ENCODE data around the gene OBSL1. TPM values are rescaled to one million over a fixed set of nuclear protein-coding genes. Genes with fewer than 3 reads are reported as not detected.

The OBSL1 gene
- total and polyA plus RNA-seq, 2 donors (not counting 1 experiment from before 2014, with no cell fraction given): not detected

- no peak overlapping the region for H3K27ac ChIP-seq (ENCODE audit: low read length in 2 of 2)
- no peaks in the 10 kb centered on the region for H3K36me3 ChIP-seq (replicated peaks in 1 of 2; ENCODE audit: control extremely low read depth in 1 of 2, control insufficient read depth in 1 of 2, extremely low read depth in 1 of 2, insufficient read depth in 2 of 2, low read length in 1 of 2)
- no peaks in the 10 kb centered on the region for H3K79me2 ChIP-seq (ENCODE audit: control insufficient read depth, insufficient read depth, low read length)
- no peaks in the 10 kb centered on the region for H4K20me1 ChIP-seq (ENCODE audit: control insufficient read depth, insufficient read depth, low read length, poor library complexity, severe bottlenecking)
- Mint-ChIP-seq H3K27ac (no peak overlapping the region), H3K4me3 (no peak overlapping the region), H3K4me1 (peaks cover 6% of the 10 kb centered on the region), H3K27me3 (peaks cover 53% of the 10 kb centered on the region), H3K9me3 (ENCODE audit: insufficient read depth) (no peaks in the 10 kb centered on the region)
- no peak overlapping the region for H2AFZ ChIP-seq (ENCODE audit: insufficient read depth, low read depth, low read length, poor library complexity, severe bottlenecking)
- TF ChIP-seq, protein P1, sequence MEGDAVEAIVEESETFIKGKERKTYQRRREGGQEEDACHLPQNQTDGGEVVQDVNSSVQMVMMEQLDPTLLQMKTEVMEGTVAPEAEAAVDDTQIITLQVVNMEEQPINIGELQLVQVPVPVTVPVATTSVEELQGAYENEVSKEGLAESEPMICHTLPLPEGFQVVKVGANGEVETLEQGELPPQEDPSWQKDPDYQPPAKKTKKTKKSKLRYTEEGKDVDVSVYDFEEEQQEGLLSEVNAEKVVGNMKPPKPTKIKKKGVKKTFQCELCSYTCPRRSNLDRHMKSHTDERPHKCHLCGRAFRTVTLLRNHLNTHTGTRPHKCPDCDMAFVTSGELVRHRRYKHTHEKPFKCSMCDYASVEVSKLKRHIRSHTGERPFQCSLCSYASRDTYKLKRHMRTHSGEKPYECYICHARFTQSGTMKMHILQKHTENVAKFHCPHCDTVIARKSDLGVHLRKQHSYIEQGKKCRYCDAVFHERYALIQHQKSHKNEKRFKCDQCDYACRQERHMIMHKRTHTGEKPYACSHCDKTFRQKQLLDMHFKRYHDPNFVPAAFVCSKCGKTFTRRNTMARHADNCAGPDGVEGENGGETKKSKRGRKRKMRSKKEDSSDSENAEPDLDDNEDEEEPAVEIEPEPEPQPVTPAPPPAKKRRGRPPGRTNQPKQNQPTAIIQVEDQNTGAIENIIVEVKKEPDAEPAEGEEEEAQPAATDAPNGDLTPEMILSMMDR (IDR thresholded peaks at IDR 0.05): no peak
- no peak for TF ChIP-seq EZH2 (IDR thresholded peaks at IDR 0.05; ENCODE audit: borderline replicate concordance, insufficient read depth, low read depth, low read length, poor library complexity, severe bottlenecking)
- H3K27me3 ChIP-seq (replicated peaks in 1 of 4; ENCODE audit: control extremely low read depth in 1 of 4, control insufficient read depth in 3 of 4, insufficient read depth in 4 of 4, low read length in 3 of 4): peaks cover 0 to 42% (median 16%) of the 10 kb centered on the region in 4 experiments
- H3K4me3 ChIP-seq (ENCODE audit: control extremely low read depth in 1 of 5, extremely low read depth in 1 of 5, insufficient read depth in 1 of 5, low read depth in 2 of 5, low read length in 4 of 5): no peak overlapping the region
- no peak for ATAC-seq (ENCODE audit: low read depth)
- no peak overlapping the region for H3K9ac ChIP-seq (ENCODE audit: low read length)
- intact Hi-C loops (cut with micrococcal nuclease): no loop called here
- WGBS (ENCODE audit: insufficient coverage): 89% methylated on average over 22 of the region's 22 CpGs
- CTCF ChIA-PET: no interaction called here
- H3K9me3 ChIP-seq (ENCODE audit: control extremely low read depth in 1 of 3, control insufficient read depth in 2 of 3, insufficient read depth in 1 of 3, low read length in 2 of 3): peaks cover 0 to 4% (median 0%) of the 10 kb centered on the region in 3 donors
- H3K4me2 ChIP-seq (replicated peaks; ENCODE audit: low read depth, low read length, poor library complexity, severe bottlenecking): no peak overlapping the region
- peaks cover 4 to 12% of the 10 kb centered on the region in 2 donors for H3K4me1 ChIP-seq (ENCODE audit: control insufficient read depth in 2 of 2, insufficient read depth in 2 of 2, low read length in 2 of 2)
- DNase-seq: no peak
- POLR2A ChIA-PET: no interaction called here
Observed at GRCh38 chr2:219574484-219575311, 3.4 kb upstream of the OBSL1 start.

GRCh38 chr2:219573166-219573565, 1.8 kb upstream of the OBSL1 start:
- no peaks in the 10 kb centered on the region for H3K9me3 Mint-ChIP-seq (ENCODE audit: insufficient read depth)

More at GRCh38 chr2:219573166-219573565, 1.8 kb upstream of the OBSL1 start:
- Histone ChIP-seq H3K9me3 (ENCODE audit: control extremely low read depth in 1 of 3, control insufficient read depth in 2 of 3, insufficient read depth in 1 of 3, low read length in 2 of 3) (peaks cover 0 to 4% (median 0%) of the 10 kb centered on the region in 3 donors), H3K4me1 (ENCODE audit: control insufficient read depth in 2 of 2, insufficient read depth in 2 of 2, low read length in 2 of 2) (peaks cover 4 to 12% of the 10 kb centered on the region in 2 donors), H2AFZ (ENCODE audit: insufficient read depth, low read depth, low read length, poor library complexity, severe bottlenecking) (no peak overlapping the region), H4K20me1 (ENCODE audit: control insufficient read depth, insufficient read depth, low read length, poor library complexity, severe bottlenecking) (no peaks in the 10 kb centered on the region), H3K9ac (ENCODE audit: low read length) (no peak overlapping the region), H3K36me3 (replicated peaks in 1 of 2; ENCODE audit: control extremely low read depth in 1 of 2, control insufficient read depth in 1 of 2, extremely low read depth in 1 of 2, insufficient read depth in 2 of 2, low read length in 1 of 2) (no peaks in the 10 kb centered on the region), H3K4me2 (replicated peaks; ENCODE audit: low read depth, low read length, poor library complexity, severe bottlenecking) (no peak overlapping the region), H3K4me3 (ENCODE audit: control extremely low read depth in 1 of 5, extremely low read depth in 1 of 5, insufficient read depth in 1 of 5, low read depth in 2 of 5, low read length in 4 of 5) (no peak overlapping the region), H3K27ac (ENCODE audit: low read length in 2 of 2) (no peak overlapping the region), H3K79me2 (ENCODE audit: control insufficient read depth, insufficient read depth, low read length) (no peaks in the 10 kb centered on the region), H3K27me3 (replicated peaks in 1 of 4; ENCODE audit: control extremely low read depth in 1 of 4, control insufficient read depth in 3 of 4, insufficient read depth in 4 of 4, low read length in 3 of 4) (peaks cover 0 to 43% (median 18%) of the 10 kb centered on the region in 4 experiments)
- intact Hi-C loops (cut with micrococcal nuclease): no loop called here
- no peak overlapping the region for H3K27ac Mint-ChIP-seq
- H3K4me1 Mint-ChIP-seq: peaks cover 6% of the 10 kb centered on the region
- DNase-seq: no peak
- WGBS (ENCODE audit: insufficient coverage): 100% methylated on average over 2 of the region's 5 CpGs
- no peak for ATAC-seq (ENCODE audit: low read depth)
- peak overlapping the region; percentile 19 for H3K4me3 Mint-ChIP-seq
- peaks cover 54% of the 10 kb centered on the region for H3K27me3 Mint-ChIP-seq
- POLR2A ChIA-PET: no interaction called here
- TF ChIP-seq, protein P1 (IDR thresholded peaks at IDR 0.05): no peak
- no peak for TF ChIP-seq EZH2 (IDR thresholded peaks at IDR 0.05; ENCODE audit: borderline replicate concordance, insufficient read depth, low read depth, low read length, poor library complexity, severe bottlenecking)
- CTCF ChIA-PET: no interaction called here
